NCI-H1092 (cell line): ENCODE measurements around the gene CACNB2.
"Not testable (repeated sequence)": the region's sequence is repeated elsewhere in the genome, so short reads cannot be mapped to it uniquely, and the experiment has no call there.

Source experiments
- DNase-seq: peaks from one replicate; lab custom pipeline; 2025; lab: John Stamatoyannopoulos, UW

CACNB2 gene

DNA sequence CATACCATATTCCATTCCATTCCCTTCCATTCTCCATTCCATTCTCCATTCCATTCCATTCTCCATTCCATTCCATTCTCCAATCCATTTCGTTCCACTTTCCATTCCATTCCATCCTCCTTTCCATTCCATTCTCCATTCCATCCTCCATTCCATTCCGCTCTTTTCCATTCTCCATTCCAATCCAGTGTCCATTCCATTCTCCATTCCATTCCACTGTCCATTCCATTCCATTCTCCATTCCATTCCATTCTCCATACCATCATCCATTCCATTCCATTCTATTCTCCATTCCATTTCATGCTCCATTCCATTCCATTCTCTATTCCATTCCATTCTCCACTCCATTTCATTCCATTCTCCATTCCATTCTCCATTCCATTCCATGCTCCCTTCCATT is 430.2 kb downstream of the CACNB2 start:
- not testable (repeated sequence) for DNase-seq

GRCh38 chr10:18571076-18571475 is 430.9 kb downstream of the CACNB2 start:
- DNase-seq = no peak

GRCh38 chr10:18571780-18572179 is 431.6 kb downstream of the CACNB2 start:
- no peak for DNase-seq

DNA sequence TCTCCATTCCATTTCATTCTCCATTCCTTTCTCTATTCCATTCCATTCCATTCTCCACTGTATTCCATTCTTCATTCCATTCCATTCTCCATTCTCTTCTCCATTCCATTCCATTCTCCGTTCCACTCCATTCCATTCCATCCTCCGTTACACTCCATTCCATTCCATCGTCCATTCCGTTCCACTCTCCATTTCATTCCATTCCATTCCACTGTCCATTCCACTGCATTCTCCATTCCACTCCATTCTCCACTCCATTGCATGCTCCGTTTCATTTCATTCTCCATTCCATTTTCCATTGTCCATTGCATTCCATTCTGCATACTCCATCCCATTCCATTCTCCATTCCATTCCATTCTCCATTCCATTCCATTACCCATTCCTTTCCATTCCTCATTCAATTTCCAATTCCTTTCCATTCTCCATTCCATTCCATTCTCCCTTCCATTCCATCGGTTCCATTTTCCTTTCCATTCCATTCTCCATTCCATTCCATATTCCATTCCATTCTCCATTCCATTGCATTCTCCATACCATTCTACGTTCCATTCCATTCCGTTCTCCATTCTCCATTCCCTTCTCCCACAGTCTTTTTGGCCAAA is 432.8 kb downstream of the CACNB2 start:
- no peak for DNase-seq

DNA sequence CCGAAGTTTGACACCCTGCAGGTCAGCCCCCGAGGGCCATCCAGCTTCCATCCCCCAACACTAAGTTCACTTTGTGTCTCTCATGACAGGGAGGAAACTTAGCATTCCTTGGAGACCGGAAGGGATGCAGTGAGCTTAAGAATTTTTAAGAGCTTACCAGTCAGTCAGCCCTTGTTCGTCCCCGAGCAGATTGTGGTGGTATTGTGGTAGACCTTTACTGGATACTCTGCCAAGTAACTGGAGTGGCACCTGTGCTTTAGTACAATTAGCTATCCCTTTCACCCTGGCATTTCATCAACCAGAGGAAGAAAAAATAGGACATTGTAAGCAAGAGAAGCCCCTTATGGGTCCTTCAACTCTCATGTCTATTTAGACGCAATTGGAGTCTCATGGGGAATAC is 436.4 kb downstream of the CACNB2 start:
- DNase-seq = no peak

- DNase-seq = no peak
Observed at GRCh38 chr10:18577823-18578685, 437.8 kb downstream of the CACNB2 start.

- DNase-seq = no peak
Observed at GRCh38 chr10:18582803-18583202, 442.6 kb downstream of the CACNB2 start.

- no peak for DNase-seq
Observed at GRCh38 chr10:18583575-18584270, 443.5 kb downstream of the CACNB2 start.

DNA sequence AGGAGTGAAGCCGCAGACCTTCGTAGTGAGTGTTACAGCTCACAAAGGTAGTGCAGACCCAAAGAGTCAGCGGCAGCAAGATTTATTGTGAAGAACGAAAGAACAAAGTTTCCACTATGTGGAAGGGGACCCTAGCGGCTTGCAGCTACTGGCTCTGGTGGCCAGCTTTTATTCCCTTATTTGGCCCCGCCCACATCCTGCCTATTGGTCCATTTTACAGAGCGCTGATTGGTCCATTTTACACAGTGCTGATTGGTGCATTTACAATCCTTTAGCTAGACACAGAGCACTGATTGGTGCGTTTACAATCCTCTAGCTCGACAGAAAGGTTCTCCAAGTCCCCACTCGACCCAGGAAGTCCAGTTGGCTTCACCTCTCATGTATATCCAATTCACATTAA is 446.4 kb downstream of the CACNB2 start:
- DNase-seq = not testable (repeated sequence)

DNA sequence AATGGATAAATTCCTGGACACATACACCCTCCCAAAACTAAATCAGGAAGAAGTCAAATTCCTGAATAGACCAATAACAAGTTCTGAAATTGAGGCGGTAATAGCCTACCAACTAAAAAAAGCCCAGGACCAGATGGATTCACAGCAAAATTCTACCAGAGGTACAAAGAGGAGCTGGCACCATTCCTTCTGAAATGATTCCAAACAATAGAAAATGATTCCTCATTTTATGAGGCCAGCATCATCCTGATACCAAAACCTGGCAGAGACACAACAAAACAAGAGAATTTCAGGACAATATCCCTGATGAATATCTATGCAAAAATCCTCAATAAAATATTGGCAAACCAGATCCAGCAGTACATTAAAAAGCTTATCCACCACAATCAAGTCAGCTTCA is 450.9 kb downstream of the CACNB2 start:
- not testable (repeated sequence) for DNase-seq
